Esophagus (tissue), 2 donors: ENCODE data around the gene ITSN2. TPM values are rescaled to one million over a fixed set of nuclear protein-coding genes. Genes with fewer than 3 reads are reported as not detected.

Experiments used
- polyA plus RNA-seq, 2 donors: library from polyadenylated mRNA; stranded (reverse); fragments of 200-250 nt; gene quantifications; one replicate each; pipeline ENCODE4 v1.2.3, GENCODE V29; 2013
- donor health status: healthy with polysubstance abuse.
- donor health status: Bipolar disorder and iron deficiency.

Gene ITSN2
- polyA plus RNA-seq, 2 donors: 33.2 to 61.0 TPM

Other genes starting within 250 kb of the ITSN2 start
- gene PFN4, start 237.2 kb downstream of the ITSN2 start, polyA plus RNA-seq: under 1 TPM; 0.39 to 0.55 TPM
- gene FAM228B, start 237.1 kb downstream of the ITSN2 start, polyA plus RNA-seq: 1 to 10 TPM; 4.8 to 9.0 TPM
- gene FAM228A, start 185.5 kb downstream of the ITSN2 start, polyA plus RNA-seq: under 1 TPM; 0.16 to 0.22 TPM
- 10 to 100 TPM in 1 of 2 donors, 1 to 10 TPM in 1; 8.7 to 13.7 TPM for gene NCOA1, start 130.7 kb upstream of the ITSN2 start, polyA plus RNA-seq